Activated CD4-positive, alpha-beta T cell treated with anti-CD3 and anti-CD28 coated beads for 36 hours (primary cell): Measurements from ENCODE around the gene TENM4. TPM values are rescaled to one million over a fixed set of nuclear protein-coding genes. Genes with fewer than 3 reads are reported as not detected.

Source experiments
- ATAC-seq: fragments of 200-7000 bp; cut with Tn5 transposase; one replicate; pipeline ENCODE4 v1.10.0; 2021; ENCODE audit warnings: mild to moderate bottlenecking, moderate library complexity
- CTCF ChIA-PET: fragments of 350-600 bp; sonication (Branson Sonifier 250); formaldehyde crosslinking; loops from one replicate; lab custom pipeline; 2021; ENCODE audit warnings: antibody characterized with exemption; lab: Charles Lee
- POLR2A ChIA-PET: fragments of 350-600 bp; sonication (Branson Sonifier 250); formaldehyde crosslinking; loops from one replicate; lab custom pipeline; 2021; ENCODE audit warnings: antibody characterized with exemption, inconsistent platforms; lab: Charles Lee
- DNase-seq: peaks from one replicate; pipeline ENCODE4 v3.0.0-alpha.2; 2020
- H3K27ac Mint-ChIP-seq: one replicate; pipeline ENCODE4 v1.8.0; 2021; ENCODE audit warnings: mixed read lengths
- H3K27me3 Mint-ChIP-seq: one replicate; pipeline ENCODE4 v1.8.0; 2021; ENCODE audit warnings: mixed read lengths
- H3K36me3 Mint-ChIP-seq: one replicate; pipeline ENCODE4 v1.8.0; 2021; ENCODE audit warnings: low read depth, mixed read lengths
- H3K4me1 Mint-ChIP-seq: one replicate; pipeline ENCODE4 v1.8.0; 2021; ENCODE audit warnings: mixed read lengths
- H3K4me3 Mint-ChIP-seq: one replicate; pipeline ENCODE4 v1.8.0; 2021; ENCODE audit warnings: mild to moderate bottlenecking, moderate library complexity, mixed read lengths
- H3K9me3 Mint-ChIP-seq: one replicate; pipeline ENCODE4 v1.8.0; 2021; ENCODE audit warnings: low read depth, mixed read lengths
- intact Hi-C, 2 experiments: fragments of 100-400 bp; cut with DNase I in 1 of 2; cut with micrococcal nuclease in 1 of 2; formaldehyde crosslinking; loops; one replicate each; pipeline versions ENCODE4 v1.14.2 to v1.15.1; 2022 to 2024; cut with DNase I, micrococcal nuclease
- total RNA-seq, 2 experiments: library from RNA; stranded (reverse); gene quantifications; one replicate each; pipeline ENCODE4 v1.2.3, GENCODE V29; 2021

Gene TENM4
- total RNA-seq, 2 experiments from 2014 or later, result not detected

- CTCF ChIA-PET, result interaction anchor here (0.6 kb wide), 1 partner anchor 409 kb away, joined by 4 read pairs; no protein-coding TSS in a partner anchor
- Mint-ChIP-seq H3K9me3 (no peaks in the 10 kb centered on the region), H3K4me1 (no peaks in the 10 kb centered on the region), H3K4me3 (no peak overlapping the region), H3K27ac (no peak overlapping the region), H3K27me3 (peaks cover 5% of the 10 kb centered on the region), H3K36me3 (no peaks in the 10 kb centered on the region)
- DNase-seq, result no peak
- intact Hi-C loops, result no loop called here
- ATAC-seq, result no peak
- POLR2A ChIA-PET, result no interaction called here
Measured at GRCh38 chr11:79363256-79363655, 77.6 kb downstream of the TENM4 start.

- ATAC-seq (no peak), DNase-seq (no peak)
- Mint-ChIP-seq H3K9me3 (no peaks in the 10 kb centered on the region), H3K27me3 (peaks cover 5% of the 10 kb centered on the region), H3K4me1 (no peaks in the 10 kb centered on the region), H3K27ac (no peak overlapping the region), H3K4me3 (no peak overlapping the region), H3K36me3 (no peaks in the 10 kb centered on the region)
- ChIA-PET POLR2A (no interaction called here), CTCF (interaction anchor here (0.6 kb wide), 1 partner anchor 409 kb away, joined by 4 read pairs; no protein-coding TSS in a partner anchor)
- intact Hi-C loops, result no loop called here
Measured at GRCh38 chr11:79362821-79363220, 78.0 kb downstream of the TENM4 start.

GRCh38 chr11:79362206-79362757 lies 78.5 kb downstream of the TENM4 start:
- intact Hi-C loops, result no loop called here
- DNase-seq (no peak), ATAC-seq (no peak)
- POLR2A ChIA-PET, result no interaction called here
- H3K27me3 Mint-ChIP-seq, result peaks cover 5% of the 10 kb centered on the region
- no peaks in the 10 kb centered on the region for H3K4me1 Mint-ChIP-seq
- CTCF ChIA-PET, result no interaction called here
- H3K4me3 Mint-ChIP-seq, result no peak overlapping the region
- H3K27ac Mint-ChIP-seq, result no peak overlapping the region
- no peaks in the 10 kb centered on the region for H3K36me3 Mint-ChIP-seq
- no peaks in the 10 kb centered on the region for H3K9me3 Mint-ChIP-seq

GRCh38 chr11:79358258-79358657 lies 82.6 kb downstream of the TENM4 start:
- H3K4me3 Mint-ChIP-seq, result no peak overlapping the region
- H3K36me3 Mint-ChIP-seq, result no peaks in the 10 kb centered on the region
- intact Hi-C loops, result no loop called here
- no peaks in the 10 kb centered on the region for H3K9me3 Mint-ChIP-seq
- no peaks in the 10 kb centered on the region for H3K4me1 Mint-ChIP-seq
- DNase-seq (no peak), ATAC-seq (no peak)
- peaks cover 5% of the 10 kb centered on the region for H3K27me3 Mint-ChIP-seq
- no peak overlapping the region for H3K27ac Mint-ChIP-seq
- CTCF ChIA-PET, result no interaction called here
- POLR2A ChIA-PET, result no interaction called here

GRCh38 chr11:79353706-79354105 lies 87.1 kb downstream of the TENM4 start:
- CTCF ChIA-PET, result no interaction called here
- intact Hi-C loops, result no loop called here

GRCh38 chr11:79352349-79352703 lies 88.5 kb downstream of the TENM4 start:
- intact Hi-C loops, result no loop called here
- no peaks in the 10 kb centered on the region for H3K4me1 Mint-ChIP-seq
- CTCF ChIA-PET, result no interaction called here
- H3K27me3 Mint-ChIP-seq, result peaks cover 10% of the 10 kb centered on the region
- ATAC-seq (no peak), DNase-seq (no peak)
- H3K4me3 Mint-ChIP-seq, result no peak overlapping the region
- POLR2A ChIA-PET, result no interaction called here
- no peaks in the 10 kb centered on the region for H3K36me3 Mint-ChIP-seq
- no peak overlapping the region for H3K27ac Mint-ChIP-seq
- H3K9me3 Mint-ChIP-seq, result no peaks in the 10 kb centered on the region

More at GRCh38 chr11:79353706-79354105, 87.1 kb downstream of the TENM4 start:
- Mint-ChIP-seq H3K9me3 (no peaks in the 10 kb centered on the region), H3K27ac (no peak overlapping the region), H3K4me3 (no peak overlapping the region), H3K27me3 (peaks cover 10% of the 10 kb centered on the region), H3K36me3 (no peaks in the 10 kb centered on the region), H3K4me1 (no peaks in the 10 kb centered on the region)
- ATAC-seq (no peak), DNase-seq (no peak)
- POLR2A ChIA-PET, result no interaction called here

GRCh38 chr11:79348976-79349682 lies 91.7 kb downstream of the TENM4 start:
- POLR2A ChIA-PET, result no interaction called here
- Mint-ChIP-seq H3K27me3 (peaks cover 10% of the 10 kb centered on the region), H3K4me3 (no peak overlapping the region), H3K9me3 (no peaks in the 10 kb centered on the region), H3K27ac (no peak overlapping the region), H3K4me1 (no peaks in the 10 kb centered on the region), H3K36me3 (no peaks in the 10 kb centered on the region)
- intact Hi-C loops, result no loop called here
- CTCF ChIA-PET, result no interaction called here
- ATAC-seq (no peak), DNase-seq (no peak)

- Mint-ChIP-seq H3K9me3 (no peaks in the 10 kb centered on the region), H3K4me1 (no peaks in the 10 kb centered on the region), H3K4me3 (no peak overlapping the region), H3K36me3 (no peaks in the 10 kb centered on the region), H3K27me3 (peaks cover 5% of the 10 kb centered on the region), H3K27ac (no peak overlapping the region)
- POLR2A ChIA-PET, result no interaction called here
- CTCF ChIA-PET, result no interaction called here
- intact Hi-C loops, result no loop called here
- ATAC-seq (no peak), DNase-seq (no peak)
Measured at GRCh38 chr11:79346021-79346420, 94.8 kb downstream of the TENM4 start.

- H3K9me3 Mint-ChIP-seq, result no peaks in the 10 kb centered on the region
- ATAC-seq (no peak), DNase-seq (no peak)
- CTCF ChIA-PET, result no interaction called here
- H3K27me3 Mint-ChIP-seq, result no peaks in the 10 kb centered on the region
- POLR2A ChIA-PET, result no interaction called here
- H3K4me1 Mint-ChIP-seq, result no peaks in the 10 kb centered on the region
- intact Hi-C loops, result no loop called here
- no peaks in the 10 kb centered on the region for H3K36me3 Mint-ChIP-seq
- no peak overlapping the region for H3K27ac Mint-ChIP-seq
- H3K4me3 Mint-ChIP-seq, result no peak overlapping the region
Measured at GRCh38 chr11:79344753-79345294, 96.0 kb downstream of the TENM4 start.

GRCh38 chr11:79342686-79343085 lies 98.1 kb downstream of the TENM4 start:
- POLR2A ChIA-PET, result no interaction called here
- CTCF ChIA-PET, result no interaction called here
- DNase-seq (no peak), ATAC-seq (no peak)
- Mint-ChIP-seq H3K4me1 (no peaks in the 10 kb centered on the region), H3K36me3 (no peaks in the 10 kb centered on the region), H3K9me3 (no peaks in the 10 kb centered on the region), H3K4me3 (no peak overlapping the region), H3K27me3 (no peaks in the 10 kb centered on the region), H3K27ac (no peak overlapping the region)
- intact Hi-C loops, result no loop called here

- intact Hi-C loops, result no loop called here
- ATAC-seq (no peak), DNase-seq (no peak)
- H3K9me3 Mint-ChIP-seq, result no peaks in the 10 kb centered on the region
- H3K36me3 Mint-ChIP-seq, result no peaks in the 10 kb centered on the region
- ChIA-PET POLR2A (no interaction called here), CTCF (no interaction called here)
- no peaks in the 10 kb centered on the region for H3K27me3 Mint-ChIP-seq
- H3K27ac Mint-ChIP-seq, result no peak overlapping the region
- H3K4me3 Mint-ChIP-seq, result no peak overlapping the region
- H3K4me1 Mint-ChIP-seq, result no peaks in the 10 kb centered on the region
Measured at GRCh38 chr11:79342236-79342635, 98.6 kb downstream of the TENM4 start.

- ATAC-seq, result no peak
- POLR2A ChIA-PET, result no interaction called here
- H3K4me3 Mint-ChIP-seq, result no peak overlapping the region
- CTCF ChIA-PET, result no interaction called here
- H3K4me1 Mint-ChIP-seq, result no peaks in the 10 kb centered on the region
- no peaks in the 10 kb centered on the region for H3K27me3 Mint-ChIP-seq
- H3K27ac Mint-ChIP-seq, result no peak overlapping the region
- intact Hi-C loops, result no loop called here
- DNase-seq, result no peak
- H3K36me3 Mint-ChIP-seq, result no peaks in the 10 kb centered on the region
- no peaks in the 10 kb centered on the region for H3K9me3 Mint-ChIP-seq
Measured at GRCh38 chr11:79340535-79340934, 100.3 kb downstream of the TENM4 start.
